ENCODE data around the gene DEAF1. TPM values are rescaled to one million over a fixed set of nuclear protein-coding genes. Genes with fewer than 3 reads are reported as not detected.

The DEAF1 gene
- total and polyA plus RNA-seq, 10 of the 15 experiments (the other 5 are each of a cell fraction or from before 2014, with no cell fraction given), result 0.68 to 51.3 (median 25.9) TPM

- ATAC-seq (peak; percentile 39), FAIRE-seq (no peak), DNase-seq (ENCODE audit: low read depth, low spot score) (no peak)
- H3K4me3 ChIP-seq, result peak overlapping the region; percentile 58
- no peaks in the 10 kb centered on the region for H3K79me2 ChIP-seq (ENCODE audit: control insufficient read depth, insufficient read depth, low read length)
- H4K20me1 ChIP-seq (ENCODE audit: control insufficient read depth, insufficient read depth), result no peaks in the 10 kb centered on the region; the same call in 1 of the 2 replicates
- intact Hi-C loops (cut with micrococcal nuclease; ENCODE audit: unreplicated experiment) (no loop called here), in situ Hi-C loops (cut with MboI) (loop anchor here (10.0 kb wide), 1 partner anchor 62 kb away; no protein-coding TSS in a partner anchor)
- H3K36me3 ChIP-seq (ENCODE audit: control insufficient read depth in 2 of 2, insufficient read depth in 2 of 2, low read length in 1 of 2), result no peaks in the 10 kb centered on the region
- BruUV-seq (replicated peaks), result no TSS peak
- ChIA-PET RAD21 (ENCODE audit: unreplicated experiment) (interaction anchor here (0.6 to 3.8 kb wide), 16 partner anchors 23 to 278 kb away, joined by 3 to 34 read pairs (median 5); partner anchors contain the start of genes DEAF1, GATD1, HRAS and PHRF1), POLR2A (interaction anchor here (0.6 to 8.2 kb wide), 14 partner anchors 21 to 278 kb away, joined by 3 to 72 read pairs (median 4); partner anchors contain the start of genes DEAF1, HRAS, IRF7 and LMNTD2), SMC1A (ENCODE audit: uncharacterized antibody, unreplicated experiment) (interaction anchor here (0.6 to 2.7 kb wide), 11 partner anchors 14 to 191 kb away, joined by 3 to 8 read pairs (median 3); partner anchors contain the start of gene TMEM80), CTCF (interaction anchor here (0.8 to 8.6 kb wide), 19 partner anchors 17 to 287 kb away, joined by 3 to 127 read pairs (median 3); partner anchors contain the start of genes DEAF1 and TMEM80)
- peak overlapping the region; percentile 72 for H2AFZ ChIP-seq (ENCODE audit: control insufficient read depth, low read depth, low read length)
- WGBS (ENCODE audit: insufficient coverage, insufficient replicate concordance, low lambda C conversion rate, missing lambda C conversion rate), result 28% methylated on average over 33 of the region's 61 CpGs
- peaks cover 14% of the 10 kb centered on the region for H3K4me1 ChIP-seq (ENCODE audit: control insufficient read depth, insufficient read depth, low read length)
- H3K4me2 ChIP-seq (ENCODE audit: control insufficient read depth, insufficient read depth), result peak overlapping the region; percentile 82
- peak overlapping the region; percentile 39; the same call in 1 of the 2 replicates for H3K9ac ChIP-seq (ENCODE audit: control insufficient read depth, insufficient read depth, low read length)
- 0 out of 4 replicates have a peak, but pooled peaks cover 0 to under 1% of the 10 kb centered on the region in 2 experiments for H3K27me3 ChIP-seq (replicated peaks in 1 of 2; ENCODE audit: control insufficient read depth in 2 of 2, insufficient read depth in 2 of 2, low read length in 1 of 2)
- H3K27ac ChIP-seq (ENCODE audit: control insufficient read depth, insufficient read depth), result no peak overlapping the region
- H3K9me3 ChIP-seq (replicated peaks; ENCODE audit: control insufficient read depth, insufficient read depth, low read length), result no peaks in the 10 kb centered on the region
- TF ChIP-seq SPI1 (IDR thresholded peaks at IDR 0.05; ENCODE audit: borderline replicate concordance, insufficient read depth, low read depth, low read length) (peak; percentile 21; the same call in 1 of the 2 replicates), PRDM15 (CRISPR knock-in tag; IDR thresholded peaks at IDR 0.05) (no peak), RUNX3 (IDR thresholded peaks at IDR 0.05; ENCODE audit: low read length) (no peak), NR2F1 (conservative IDR thresholded peaks at IDR 0.05) (no peak), ZNF217 (IDR thresholded peaks at IDR 0.05) (no peak), IRF3 (IDR thresholded peaks at IDR 0.05) (no peak), ESRRA (IDR thresholded peaks at IDR 0.05; ENCODE audit: low read length) (no peak), SREBF2 (IDR thresholded peaks at IDR 0.05; ENCODE audit: low read length) (no peak), POLR2AphosphoS2 (IDR thresholded peaks at IDR 0.05; ENCODE audit: low read depth, low read length) (no peak), ZSCAN29 (IDR thresholded peaks at IDR 0.05) (no peak), RBBP5 (conservative IDR thresholded peaks at IDR 0.05) (no peak), NBN (IDR thresholded peaks at IDR 0.05) (no peak), MXI1 (IDR thresholded peaks at IDR 0.05; ENCODE audit: low read depth, low read length) (0 out of 2 replicates have a peak, but pooled peaks have one; percentile 46), MYB (IDR thresholded peaks at IDR 0.05; ENCODE audit: borderline replicate concordance, low read depth, low read length) (no peak), ZNF24 (IDR thresholded peaks at IDR 0.05) (no peak), YBX1 (IDR thresholded peaks at IDR 0.05) (no peak)
These were observed 31.5 kb upstream of the DEAF1 start for GRCh38 chr11:726278-727220.

All from GM12878 (cell line).